B cell (primary cell): ENCODE results near the gene ZNF521.

Experiments used
- CTCF ChIP-seq: fragments of 200-600 bp; IDR thresholded peaks from one replicate; pipeline ENCODE4 v1.8.0; 2022; ENCODE audit warnings: antibody characterized with exemption, mild to moderate bottlenecking
- EZH2 ChIP-seq: IDR thresholded peaks from 2 replicates; pipeline ENCODE4 v1.6.1; 2012; ENCODE audit warnings: borderline replicate concordance, low read depth, mild to moderate bottlenecking, moderate library complexity, low read length; ENCODE audit not compliant: insufficient read depth, poor library complexity, severe bottlenecking

- TF ChIP-seq CTCF (no peak), EZH2 (no peak)
Measured at GRCh38 chr18:25058521-25058920, 293.4 kb downstream of the ZNF521 start.
